H1 (cell line): ENCODE data around the gene CIBAR2. TPM values are rescaled to one million over a fixed set of nuclear protein-coding genes. Genes with fewer than 3 reads are reported as not detected.

Source experiments
- CTCF ChIA-PET: fragments of 300-600 bp; sonication (Branson Sonifier 250); formaldehyde crosslinking; loops from one replicate; lab custom pipeline; 2021; ENCODE audit not compliant: partially characterized antibody; lab: Charles Lee
- POLR2A ChIA-PET: fragments of 300-600 bp; sonication (Branson Sonifier 250); formaldehyde crosslinking; loops from one replicate; lab custom pipeline; 2021; ENCODE audit warnings: inconsistent platforms; ENCODE audit not compliant: partially characterized antibody; lab: Charles Lee
- DNase-seq, 2 experiments: peaks; one replicate each; pipeline versions ENCODE4 v3.0.0 to v3.0.0-alpha.2; 2010 to 2022; ENCODE audit warnings: low spot score in 2 of 2, low read depth in 1 of 2, mixed read lengths in 1 of 2
- FAIRE-seq: peaks from 2 replicates; lab custom pipeline; 2011; peaks lifted over from hg19 to GRCh38; lab: Jason Lieb, UNC
- H2AFZ ChIP-seq: 2 replicates; pipeline ENCODE4 v1.8.1; 2012; ENCODE audit warnings: low read length, inconsistent platforms
- H2AK5ac ChIP-seq: 2 replicates; pipeline ENCODE4 v1.6.1; 2013; ENCODE audit warnings: low read depth, low read length
- H2BK120ac ChIP-seq: replicated peaks from 2 replicates; pipeline ENCODE3; 2013; ENCODE audit warnings: low read depth, low read length, inconsistent platforms
- H2BK12ac ChIP-seq: 2 replicates; pipeline ENCODE4 v1.6.1; 2013; ENCODE audit warnings: low read depth, low read length
- H2BK15ac ChIP-seq: 2 replicates; pipeline ENCODE4 v1.6.1; 2013; ENCODE audit warnings: low read length
- H2BK20ac ChIP-seq: 2 replicates; pipeline ENCODE4 v1.6.1; 2013; ENCODE audit warnings: low read length
- H2BK5ac ChIP-seq: 2 replicates; pipeline ENCODE4 v1.6.1; 2013; ENCODE audit warnings: low read depth, low read length
- H3K14ac ChIP-seq: 2 replicates; pipeline ENCODE4 v1.6.1; 2013; ENCODE audit warnings: inconsistent platforms; ENCODE audit not compliant: insufficient read length
- H3K18ac ChIP-seq: 2 replicates; pipeline ENCODE4 v1.6.1; 2013; ENCODE audit warnings: low read length; ENCODE audit errors: extremely low read depth
- H3K23ac ChIP-seq: 2 replicates; pipeline ENCODE4 v1.6.1; 2013; ENCODE audit warnings: inconsistent platforms; ENCODE audit not compliant: insufficient read length
- H3K23me2 ChIP-seq: 2 replicates; pipeline ENCODE4 v1.6.1; 2013; ENCODE audit warnings: low read depth, low read length
- H3K27ac ChIP-seq: 2 replicates; pipeline ENCODE4 v1.6.1; 2011; ENCODE audit warnings: low read depth, low read length, inconsistent platforms
- H3K27me3 ChIP-seq, 4 experiments: replicated peaks in 1 of 4; 1 replicate in 1 of 4; 2 replicates in 3 of 4; pipeline versions ENCODE4 v1.6.1 to v1.8.1; 2011 to 2013; ENCODE audit warnings: low read length in 3 of 4, mild to moderate bottlenecking in 3 of 4, inconsistent platforms in 2 of 4, mixed read lengths in 2 of 4, moderate library complexity in 1 of 4; ENCODE audit not compliant: control insufficient read depth in 3 of 4, insufficient read depth in 3 of 4; ENCODE audit errors: extremely low read depth in 1 of 4
- H3K36me3 ChIP-seq, 4 experiments: 2 replicates each; pipeline versions ENCODE4 v1.6.1 to v1.8.1; 2011 to 2013; ENCODE audit warnings: mild to moderate bottlenecking in 4 of 4, low read length in 3 of 4, moderate library complexity in 2 of 4, control low read depth in 1 of 4, inconsistent platforms in 1 of 4; ENCODE audit not compliant: insufficient read depth in 4 of 4, control insufficient read depth in 2 of 4
- H3K4ac ChIP-seq: replicated peaks from 2 replicates; pipeline ENCODE3; 2013; ENCODE audit warnings: low read length, low read depth, mixed read lengths, inconsistent platforms; ENCODE audit not compliant: insufficient read length
- H3K4me1 ChIP-seq, 4 experiments: replicated peaks in 1 of 4; 1 replicate in 1 of 4; 2 replicates in 3 of 4; pipeline versions ENCODE4 v1.6.1 to v1.8.1; 2011 to 2013; ENCODE audit warnings: low read length in 3 of 4, inconsistent platforms in 2 of 4, mixed read lengths in 1 of 4; ENCODE audit not compliant: insufficient read depth in 4 of 4, control insufficient read depth in 3 of 4
- H3K4me2 ChIP-seq, 2 experiments: 2 replicates each; pipeline versions ENCODE4 v1.6.1 to v1.8.1; 2011 to 2013; ENCODE audit warnings: low read depth in 2 of 2, low read length in 2 of 2, control low read depth in 1 of 2, inconsistent platforms in 1 of 2, mild to moderate bottlenecking in 1 of 2; ENCODE audit not compliant: insufficient read depth in 1 of 2
- H3K4me3 ChIP-seq, 4 experiments: fragments of 200-600, 300-600 bp in 1 of 4; sonication (generic), shearing (Covaris generic), sonication (Bioruptor Twin) in 1 of 4; 2 replicates each; pipeline versions ENCODE4 v1.5.1 to v1.8.1; 2011 to 2016; ENCODE audit warnings: low read length in 4 of 4, low read depth in 3 of 4, control low read depth in 2 of 4, inconsistent platforms in 2 of 4, mild to moderate bottlenecking in 2 of 4, mixed read lengths in 1 of 4, moderate library complexity in 1 of 4; ENCODE audit not compliant: insufficient read depth in 2 of 4; ENCODE audit errors: extremely low read depth in 1 of 4
- H3K56ac ChIP-seq: replicated peaks from 2 replicates; pipeline ENCODE3; 2013; ENCODE audit warnings: low read depth, mild to moderate bottlenecking, mixed read lengths, low read length, inconsistent platforms; ENCODE audit not compliant: insufficient read length
- H3K79me1 ChIP-seq: 2 replicates; pipeline ENCODE4 v1.6.1; 2013; ENCODE audit warnings: low read depth, low read length, control low read depth
- H3K79me2 ChIP-seq, 2 experiments: 2 replicates each; pipeline versions ENCODE4 v1.6.1 to v1.8.1; 2012 to 2013; ENCODE audit warnings: low read length in 2 of 2, mild to moderate bottlenecking in 2 of 2, inconsistent platforms in 1 of 2; ENCODE audit not compliant: insufficient read depth in 2 of 2, control insufficient read depth in 1 of 2
- H3K9ac ChIP-seq, 4 experiments: replicated peaks in 1 of 4; 1 replicate in 1 of 4; 2 replicates in 3 of 4; pipeline versions ENCODE4 v1.6.1 to v1.8.1; 2011 to 2013; ENCODE audit warnings: low read depth in 3 of 4, low read length in 3 of 4, control low read depth in 2 of 4, mild to moderate bottlenecking in 2 of 4, moderate library complexity in 2 of 4, inconsistent platforms in 1 of 4; ENCODE audit errors: extremely low read depth in 1 of 4
- H3K9me3 ChIP-seq, 2 experiments: 2 replicates each; pipeline versions ENCODE4 v1.6.1 to v1.8.1; 2012 to 2013; ENCODE audit warnings: mild to moderate bottlenecking in 2 of 2, moderate library complexity in 2 of 2, control low read depth in 1 of 2, inconsistent platforms in 1 of 2, low read depth in 1 of 2, low read length in 1 of 2, mixed read lengths in 1 of 2; ENCODE audit not compliant: insufficient read depth in 2 of 2
- H4K20me1 ChIP-seq, 2 experiments: replicated peaks in 1 of 2; 2 replicates each; pipeline versions ENCODE3 to v1.8.1; 2011 to 2013; ENCODE audit warnings: inconsistent platforms in 2 of 2, low read length in 2 of 2, mild to moderate bottlenecking in 1 of 2; ENCODE audit not compliant: insufficient read depth in 2 of 2, control insufficient read depth in 1 of 2
- H4K5ac ChIP-seq: 2 replicates; pipeline ENCODE4 v1.6.1; 2013; ENCODE audit warnings: low read length, low read depth, mixed read lengths, inconsistent platforms; ENCODE audit not compliant: insufficient read length
- H4K8ac ChIP-seq: 2 replicates; pipeline ENCODE4 v1.8.0; 2013; ENCODE audit warnings: mild to moderate bottlenecking, moderate library complexity, low read length, inconsistent platforms; ENCODE audit not compliant: insufficient read depth; ENCODE audit errors: extremely low read depth
- H4K91ac ChIP-seq: replicated peaks from 2 replicates; pipeline ENCODE3; 2013; ENCODE audit warnings: low read length, mixed read lengths, inconsistent platforms; ENCODE audit not compliant: insufficient read length
- ASH2L ChIP-seq: fragments of 200-600, 300-600 bp; sonication (generic); IDR thresholded peaks from one replicate; pipeline ENCODE4 v1.7.1; 2017; ENCODE audit warnings: low read length
- JUN ChIP-seq: IDR thresholded peaks from 2 replicates; pipeline ENCODE4 v1.6.1; 2011; ENCODE audit warnings: low read depth, mild to moderate bottlenecking, improper control_type of control experiment, low read length
- KDM4A ChIP-seq: IDR thresholded peaks from one replicate; pipeline ENCODE4 v1.7.1; 2012; ENCODE audit warnings: low read depth, mild to moderate bottlenecking, moderate library complexity, low read length, inconsistent platforms; ENCODE audit not compliant: severe bottlenecking
- NRF1 ChIP-seq: IDR thresholded peaks from 2 replicates; pipeline ENCODE4 v1.6.1; 2011; ENCODE audit warnings: mild to moderate bottlenecking, low read depth, low read length, improper control_type of control experiment
- SIN3A ChIP-seq, 2 experiments: IDR thresholded peaks in 1 of 2; conservative IDR thresholded peaks in 1 of 2; 2 replicates each; pipeline ENCODE4 v1.6.1; 2011 to 2012; ENCODE audit warnings: low read length in 2 of 2, improper control_type of control experiment in 1 of 2, low read depth in 1 of 2, mild to moderate bottlenecking in 1 of 2
- TBP ChIP-seq: IDR thresholded peaks from 2 replicates; pipeline ENCODE4 v1.6.1; 2011; ENCODE audit warnings: low read depth, low read length, improper control_type of control experiment
- ZNF274 ChIP-seq: IDR thresholded peaks from 2 replicates; pipeline ENCODE4 v1.7.0; 2012; ENCODE audit warnings: low read length, borderline replicate concordance; ENCODE audit errors: extremely low read depth
- whole genome bisulfite sequencing, 2 experiments: shearing (Covaris generic) in 1 of 2; methylation state at CpG; one replicate each; pipeline versions ENCODE4 v1.1.6 to v1.1.7; 2013 to 2015; ENCODE audit warnings: low lambda C conversion rate in 2 of 2, mixed read lengths in 2 of 2, inconsistent platforms in 1 of 2, low coverage in 1 of 2, missing lambda C conversion rate in 1 of 2; ENCODE audit not compliant: insufficient replicate concordance in 2 of 2, insufficient coverage in 1 of 2, insufficient read length in 1 of 2; ENCODE audit errors: extremely low coverage in 1 of 2, missing lambda C conversion rate in 1 of 2; 5-methylcytosine and 5-hydroxymethylcytosine counted together
- polyA plus RNA-seq, 7 experiments: library from polyadenylated mRNA; depleted of rRNA in 3 of 7; stranded (reverse) in 5 of 7; unstranded in 2 of 7; fragments of >200 nt in 5 of 7; fragments of 200-250 nt in 2 of 7; gene quantifications; 1 replicate in 5 of 7; 2 replicates in 1 of 7; 4 replicates in 1 of 7; pipeline versions ENCODE4 v1.2.1 to v1.2.3, GENCODE V29; 2011 to 2013; ENCODE audit warnings: missing spikeins in 2 of 7, mixed read lengths in 2 of 7
- total RNA-seq: library from RNA; stranded (reverse); fragmentation: NEBNext Ultra II Directional; extraction: Animal tissue kit (Norgen Biotek cat#: 25700); gene quantifications from 2 replicates; pipeline ENCODE4 v1.2.1, GENCODE V29; 2021
- TF ChIP-seq, protein P1 (sequence below): IDR thresholded peaks from 2 replicates; pipeline ENCODE4 v1.6.1; 2012; ENCODE audit warnings: inconsistent platforms

The CIBAR2 gene
- total and polyA plus RNA-seq, 2 of the 8 experiments (the other 6 are each of a cell fraction or from before 2014, with no cell fraction given): 0.18 TPM; not detected in 1

DNA sequence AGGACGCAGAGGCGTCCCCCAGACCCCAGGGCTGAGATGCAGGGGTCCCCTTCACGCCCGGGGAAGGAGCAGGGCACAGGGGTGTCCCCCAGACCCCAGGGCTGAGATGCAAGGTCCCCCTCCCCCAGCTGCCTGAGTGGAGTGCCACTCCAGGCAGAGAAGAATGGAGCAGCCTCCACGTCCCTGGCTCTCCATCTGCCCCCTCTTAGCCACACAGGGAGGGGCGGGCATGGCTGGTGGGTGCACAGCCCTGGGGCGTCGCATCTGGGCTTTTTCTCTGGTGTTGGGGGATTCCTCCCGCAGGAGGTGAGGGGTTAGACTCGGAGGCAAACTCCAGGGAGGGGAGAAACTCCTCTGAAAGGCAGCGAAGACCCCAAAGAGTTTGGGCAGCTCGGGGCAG lies 17.5 kb downstream of the CIBAR2 start:
- Histone ChIP-seq H4K91ac (no peak overlapping the region), H4K8ac (no peak overlapping the region; the same call in 1 of the 2 replicates), H2AK5ac (no peak overlapping the region), H4K5ac (no peak overlapping the region), H3K4me1 (no peaks in the 10 kb centered on the region), H2BK12ac (no peak overlapping the region), H3K14ac (no peak overlapping the region), H3K18ac (no peak overlapping the region), H3K9me3 (no peaks in the 10 kb centered on the region), H3K36me3 (no peaks in the 10 kb centered on the region), H3K4me2 (no peak overlapping the region), H3K27me3 (peaks cover 0 to 4% (median 0%) of the 10 kb centered on the region in 4 experiments; a peak in 1 of 7 replicates), H2BK5ac (no peak overlapping the region), H3K9ac (no peak overlapping the region), H3K79me1 (no peaks in the 10 kb centered on the region), H3K56ac (no peak overlapping the region), H3K4me3 (no peak overlapping the region), H3K23me2 (no peaks in the 10 kb centered on the region), H3K23ac (no peak overlapping the region), H3K4ac (no peak overlapping the region), H2BK20ac (no peak overlapping the region), H2BK120ac (no peak overlapping the region), H3K27ac (no peak overlapping the region), H4K20me1 (no peaks in the 10 kb centered on the region), H3K79me2 (no peaks in the 10 kb centered on the region), H2BK15ac (no peak overlapping the region), H2AFZ (no peak overlapping the region)
- FAIRE-seq: no peak
- POLR2A ChIA-PET: no interaction called here
- no peak for DNase-seq
- CTCF ChIA-PET: interaction anchor here (0.7 to 3.0 kb wide), 3 partner anchors 8 to 152 kb away, joined by 3 to 18 read pairs (median 7); no protein-coding TSS in a partner anchor
- WGBS, 2 experiments: 84% methylated on average over 10 of the region's 12 CpGs; no CpG with 5 or more reads in 1 of the 2 experiments
- no peak for TF ChIP-seq JUN
- no peak for TF ChIP-seq SIN3A (conservative IDR thresholded peaks at IDR 0.05 in 1 of 2, IDR thresholded peaks at IDR 0.05 in 1 of 2; ENCODE audit: low read depth in 1 of 2, low read length in 2 of 2)
- TF ChIP-seq ZNF274: no peak
- no peak for TF ChIP-seq NRF1
- TF ChIP-seq, protein P1, sequence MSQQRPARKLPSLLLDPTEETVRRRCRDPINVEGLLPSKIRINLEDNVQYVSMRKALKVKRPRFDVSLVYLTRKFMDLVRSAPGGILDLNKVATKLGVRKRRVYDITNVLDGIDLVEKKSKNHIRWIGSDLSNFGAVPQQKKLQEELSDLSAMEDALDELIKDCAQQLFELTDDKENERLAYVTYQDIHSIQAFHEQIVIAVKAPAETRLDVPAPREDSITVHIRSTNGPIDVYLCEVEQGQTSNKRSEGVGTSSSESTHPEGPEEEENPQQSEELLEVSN: no peak
- no peak for TF ChIP-seq KDM4A
- TF ChIP-seq ASH2L: no peak
- no peak for TF ChIP-seq TBP
